ENCODE measurements around the gene SULT2B1. TPM values are rescaled to one million over a fixed set of nuclear protein-coding genes. Genes with fewer than 3 reads are reported as not detected.

SULT2B1 gene
- total and polyA plus RNA-seq, 2 of the 4 experiments (the other 2 are of a cell fraction), result 0.09 TPM; not detected in 1

- Histone ChIP-seq H3K4me2 (ENCODE audit: low read depth, low read length) (no peak overlapping the region), H3K14ac (replicated peaks; ENCODE audit: low read depth, low read length) (no peak overlapping the region), H3K79me1 (ENCODE audit: low read depth in 1 of 2, low read length in 2 of 2) (no peaks in the 10 kb centered on the region), H2BK15ac (ENCODE audit: low read depth, low read length) (no peak overlapping the region), H3K4ac (ENCODE audit: low read depth, low read length) (no peak overlapping the region), H2AFZ (replicated peaks; ENCODE audit: low read length, poor library complexity) (no peak overlapping the region), H4K5ac (ENCODE audit: low read depth, low read length) (no peak overlapping the region), H3K9me1 (ENCODE audit: insufficient read depth, low read length) (no peaks in the 10 kb centered on the region), H2BK120ac (ENCODE audit: low read depth, low read length) (no peak overlapping the region), H2BK20ac (ENCODE audit: low read depth, low read length) (no peak overlapping the region), H3K23ac (ENCODE audit: low read depth, low read length) (no peak overlapping the region), H3K56ac (ENCODE audit: extremely low read depth, insufficient read depth, low read length) (no peak overlapping the region), H3K9ac (ENCODE audit: low read depth, low read length) (no peak overlapping the region), H2AK9ac (replicated peaks; ENCODE audit: low read depth, low read length, poor library complexity) (no peak overlapping the region), H3K36me3 (ENCODE audit: control insufficient read depth, insufficient read depth, low read length) (no peaks in the 10 kb centered on the region), H3K4me3 (ENCODE audit: insufficient read depth, low read depth, low read length) (no peak overlapping the region), H3K18ac (ENCODE audit: low read depth, low read length) (no peak overlapping the region), H3K9me3 (ENCODE audit: control insufficient read depth, insufficient read depth, low read length) (no peaks in the 10 kb centered on the region), H3K27ac (ENCODE audit: insufficient read depth, low read length) (no peak overlapping the region), H3K27me3 (ENCODE audit: control insufficient read depth, insufficient read depth, low read length) (peaks cover 17% of the 10 kb centered on the region), H2AK5ac (ENCODE audit: low read depth, low read length) (no peak overlapping the region), H4K91ac (ENCODE audit: insufficient read depth, low read depth, low read length) (no peak overlapping the region), H4K20me1 (ENCODE audit: insufficient read depth, low read length) (no peaks in the 10 kb centered on the region), H4K8ac (ENCODE audit: low read depth in 2 of 2, low read length in 2 of 2) (no peak overlapping the region), H2BK5ac (ENCODE audit: low read depth, low read length, poor library complexity, severe bottlenecking) (no peak overlapping the region), H3K4me1 (ENCODE audit: control insufficient read depth, insufficient read depth, low read length) (no peaks in the 10 kb centered on the region)
- DNase-seq (no peak), ATAC-seq (ENCODE audit: low read depth) (no peak)
- in situ Hi-C loops (cut with MboI; ENCODE audit: low sequenced_read_pairs), result no loop called here
- no peak for TF ChIP-seq FOS (IDR thresholded peaks at IDR 0.05; ENCODE audit: low read depth, low read length)
- no peak for TF ChIP-seq RAD21 (IDR thresholded peaks at IDR 0.05; ENCODE audit: low read length)
- TF ChIP-seq CHD1 (IDR thresholded peaks at IDR 0.05; ENCODE audit: low read depth, low read length), result no peak
- no peak for TF ChIP-seq POLR2A (IDR thresholded peaks at IDR 0.05; ENCODE audit: low read depth, low read length)
- no peak for TF ChIP-seq MAZ (IDR thresholded peaks at IDR 0.05; ENCODE audit: borderline replicate concordance, low read depth, low read length)
- no peak for TF ChIP-seq CEBPB (IDR thresholded peaks at IDR 0.05; ENCODE audit: low read depth, low read length)
- no peak for TF ChIP-seq USF2 (IDR thresholded peaks at IDR 0.05; ENCODE audit: low read depth, low read length)
- no peak for TF ChIP-seq MAFK (IDR thresholded peaks at IDR 0.05; ENCODE audit: low read depth, low read length)
- TF ChIP-seq SMC3 (IDR thresholded peaks at IDR 0.05; ENCODE audit: low read depth, low read length), result no peak
- TF ChIP-seq NFE2L2 (IDR thresholded peaks at IDR 0.05; ENCODE audit: low read depth, low read length), result no peak
- no peak for TF ChIP-seq MXI1 (IDR thresholded peaks at IDR 0.05; ENCODE audit: borderline replicate concordance, low read depth, low read length)
- TF ChIP-seq ELK1 (IDR thresholded peaks at IDR 0.05; ENCODE audit: borderline replicate concordance, low read depth, low read length), result no peak
- no peak for TF ChIP-seq CTCF (conservative IDR thresholded peaks at IDR 0.05; ENCODE audit: low read depth, low read length)
- TF ChIP-seq RFX5 (IDR thresholded peaks at IDR 0.05; ENCODE audit: low read depth, low read length), result no peak
- no peak for TF ChIP-seq RCOR1 (IDR thresholded peaks at IDR 0.05; ENCODE audit: insufficient replicate concordance, low read length)
- no peak for TF ChIP-seq BHLHE40 (IDR thresholded peaks at IDR 0.05; ENCODE audit: low read depth, low read length)
- BruUV-seq (replicated peaks), result no TSS peak
- POLR2A ChIA-PET (ENCODE audit: unreplicated experiment), result no interaction called here
- CTCF ChIA-PET, result no interaction called here
- dilution Hi-C loops (cut with HindIII; ENCODE audit: low sequenced_read_pairs, unreplicated experiment), result no loop called here
- 69% methylated on average over 15 of the region's 30 CpGs; no CpG with 5 or more reads in 1 of the 2 experiments for WGBS, 2 experiments (ENCODE audit: extremely low coverage in 2 of 2, insufficient read length in 1 of 2)
- intact Hi-C loops (cut with micrococcal nuclease), result no loop called here
Observed at GRCh38 chr19:48598996-48599700, 47.2 kb downstream of the SULT2B1 start.
